ENCODE data around the gene UVSSA.
"Not testable (repeated sequence)": the region's sequence is repeated elsewhere in the genome, so short reads cannot be mapped to it uniquely, and the experiment has no call there.

Gene UVSSA

GRCh38 chr4:1364217-1364616 is 17.2 kb downstream of the UVSSA start:
- DNase-seq (ENCODE audit: low read depth, low spot score), result no peak

- no peak for DNase-seq (ENCODE audit: low read depth, low spot score)
Measured at GRCh38 chr4:1364748-1365147, 17.7 kb downstream of the UVSSA start.

- no peak for DNase-seq (ENCODE audit: low read depth, low spot score)
Measured at GRCh38 chr4:1365271-1366178, 18.5 kb downstream of the UVSSA start.

- DNase-seq (ENCODE audit: low read depth, low spot score), result no peak
Measured at GRCh38 chr4:1366371-1367229, 19.6 kb downstream of the UVSSA start.

DNA sequence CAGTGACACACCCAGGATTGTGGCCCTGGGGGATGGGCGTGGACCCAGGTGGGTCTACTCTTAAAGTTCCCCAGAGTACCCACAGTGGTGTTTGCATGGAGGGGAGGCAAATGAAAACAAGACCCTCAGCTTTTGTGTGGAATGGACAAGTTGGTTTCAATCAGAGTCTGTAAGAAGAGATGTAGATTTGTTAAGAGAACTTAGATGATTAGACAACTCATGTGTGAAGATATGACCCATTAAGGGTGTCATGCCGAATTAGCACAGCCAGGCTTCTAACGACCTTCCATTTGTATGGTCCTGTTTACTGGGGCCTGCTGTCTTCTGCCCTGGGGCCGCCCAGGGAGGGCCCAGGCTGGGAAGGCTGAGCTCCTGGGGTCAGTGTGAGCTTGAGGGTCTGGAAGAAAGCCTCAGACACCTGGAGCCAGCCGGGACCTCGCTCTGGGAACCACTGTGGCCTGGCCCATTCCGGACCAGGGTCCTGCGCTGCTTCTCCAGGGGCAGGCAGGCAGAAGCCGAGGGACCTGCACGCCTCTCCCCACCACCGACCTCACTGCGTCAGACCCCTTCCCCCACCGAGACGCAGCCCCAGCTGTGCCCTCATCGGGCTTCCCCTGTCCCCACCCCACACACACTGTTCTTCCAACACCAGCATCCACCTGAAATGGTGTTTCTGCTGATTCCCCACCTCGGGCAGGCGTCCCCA is 20.4 kb downstream of the UVSSA start:
- no peak for DNase-seq (ENCODE audit: low read depth, low spot score)

DNA sequence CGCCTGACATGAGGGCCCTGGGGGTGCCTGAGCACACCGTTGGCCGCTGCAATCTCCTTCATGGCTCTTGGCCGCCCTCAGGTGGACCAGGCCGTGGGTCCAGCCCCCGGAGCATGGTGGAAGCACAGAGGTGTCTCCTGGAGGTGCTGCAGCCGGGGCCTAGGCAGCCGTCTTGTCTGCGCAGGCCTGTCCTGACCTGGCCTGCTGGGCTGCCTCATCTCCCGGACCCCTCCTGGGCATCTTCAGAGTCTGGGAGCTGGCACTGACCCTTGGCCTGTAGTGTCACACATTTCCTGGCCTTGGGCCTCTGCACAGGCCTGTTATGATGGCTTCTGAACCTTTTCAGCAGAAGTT is 20.9 kb downstream of the UVSSA start:
- no peak for DNase-seq (ENCODE audit: low read depth, low spot score)

DNA sequence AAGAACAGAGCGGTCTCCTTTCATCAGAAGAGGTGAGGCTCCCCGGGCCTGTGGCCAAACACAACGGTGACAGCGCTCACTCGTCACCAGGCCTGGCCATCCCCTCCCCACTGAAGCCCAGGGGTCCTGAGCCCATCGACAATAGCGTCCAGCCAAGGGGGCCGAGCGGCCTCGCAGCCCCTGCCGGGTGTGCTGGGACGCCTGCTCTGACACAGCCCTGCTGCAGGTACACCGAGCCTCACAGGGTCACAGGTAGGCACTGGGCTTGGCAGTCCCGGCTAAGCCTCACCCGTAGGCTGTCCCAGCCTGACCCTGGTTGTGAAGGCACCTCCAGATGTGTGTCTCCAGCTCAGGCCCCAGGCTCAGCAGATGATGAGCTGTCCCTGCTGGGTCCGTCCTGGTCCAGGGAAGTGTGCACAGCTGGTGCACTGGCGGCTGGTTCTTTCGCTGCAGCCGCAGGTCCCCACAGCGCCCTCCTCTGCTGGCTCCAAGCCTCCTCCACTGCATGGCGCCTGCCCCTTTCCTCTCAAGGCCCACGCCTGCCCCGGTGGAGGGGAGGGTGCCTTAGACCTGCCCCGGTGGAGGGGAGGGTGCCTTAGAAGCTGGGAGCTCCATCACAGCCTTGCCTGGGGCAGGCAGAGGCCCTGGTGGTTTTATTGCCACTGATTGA is 21.5 kb downstream of the UVSSA start:
- no peak for DNase-seq (ENCODE audit: low read depth, low spot score)

DNA sequence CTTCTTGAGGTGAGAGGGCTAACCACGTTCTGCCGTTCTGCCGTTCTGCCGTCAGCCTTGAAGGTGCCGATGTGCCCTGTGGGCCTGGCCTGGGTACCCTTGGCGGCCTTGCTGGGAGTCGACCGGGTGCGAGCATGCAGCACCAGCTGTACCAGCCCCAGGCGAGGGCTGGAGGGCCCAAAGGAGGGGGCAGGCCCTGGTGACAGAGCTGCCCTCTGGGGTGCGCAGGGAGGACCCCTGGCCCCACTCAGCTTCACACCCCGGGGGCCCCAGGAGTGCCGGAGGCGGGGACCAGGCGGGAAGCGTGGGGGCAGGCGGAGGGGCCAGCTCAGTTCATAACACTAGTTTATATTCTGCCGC is 22.1 kb downstream of the UVSSA start:
- DNase-seq (ENCODE audit: low read depth, low spot score), result no peak

DNA sequence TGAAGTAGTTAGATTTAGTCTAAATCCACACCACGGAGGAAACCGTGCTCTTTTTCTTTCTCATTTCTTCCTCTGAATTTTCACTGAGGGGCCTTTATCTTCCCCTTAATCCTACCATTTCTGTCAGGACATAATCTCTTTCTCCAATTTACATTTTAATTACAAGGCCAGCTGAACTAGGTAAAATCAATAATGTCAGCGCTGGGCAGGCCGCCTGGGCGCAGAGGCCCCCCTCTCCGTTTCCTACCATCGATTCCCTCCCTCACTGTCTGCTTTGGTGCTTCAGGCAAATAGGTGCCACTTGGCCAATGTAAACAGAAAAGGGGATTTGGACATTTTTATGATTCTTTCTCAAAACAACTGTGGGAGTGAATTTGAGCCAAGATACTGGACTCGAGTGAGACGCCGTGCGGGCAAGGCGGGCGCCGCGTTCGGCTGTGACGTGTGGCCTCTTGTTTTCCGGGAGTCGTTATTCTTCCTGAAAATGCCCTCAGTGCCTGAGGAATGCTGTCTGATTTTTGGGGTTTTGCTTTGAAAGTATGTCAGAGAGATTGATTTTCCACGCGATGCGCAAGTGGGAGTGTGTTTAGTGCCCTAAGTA is 22.6 kb downstream of the UVSSA start:
- DNase-seq (ENCODE audit: low read depth, low spot score), result no peak

GRCh38 chr4:1370321-1371124 is 23.5 kb downstream of the UVSSA start:
- no peak for DNase-seq (ENCODE audit: low read depth, low spot score)

GRCh38 chr4:1371176-1372165 is 24.5 kb downstream of the UVSSA start:
- no peak for DNase-seq (ENCODE audit: low read depth, low spot score)

GRCh38 chr4:1372576-1372975 is 25.6 kb downstream of the UVSSA start:
- not testable (repeated sequence) for DNase-seq (ENCODE audit: low read depth, low spot score)

GRCh38 chr4:1373892-1374705 is 27.1 kb downstream of the UVSSA start:
- no peak for DNase-seq (ENCODE audit: low read depth, low spot score)

- DNase-seq (ENCODE audit: low read depth, low spot score), result no peak
Measured at GRCh38 chr4:1374706-1375045, 27.7 kb downstream of the UVSSA start.

GRCh38 chr4:1375051-1375721 is 28.2 kb downstream of the UVSSA start:
- no peak for DNase-seq (ENCODE audit: low read depth, low spot score)

- DNase-seq (ENCODE audit: low read depth, low spot score), result no peak
Measured at GRCh38 chr4:1375761-1376322, 28.8 kb downstream of the UVSSA start.

DNA sequence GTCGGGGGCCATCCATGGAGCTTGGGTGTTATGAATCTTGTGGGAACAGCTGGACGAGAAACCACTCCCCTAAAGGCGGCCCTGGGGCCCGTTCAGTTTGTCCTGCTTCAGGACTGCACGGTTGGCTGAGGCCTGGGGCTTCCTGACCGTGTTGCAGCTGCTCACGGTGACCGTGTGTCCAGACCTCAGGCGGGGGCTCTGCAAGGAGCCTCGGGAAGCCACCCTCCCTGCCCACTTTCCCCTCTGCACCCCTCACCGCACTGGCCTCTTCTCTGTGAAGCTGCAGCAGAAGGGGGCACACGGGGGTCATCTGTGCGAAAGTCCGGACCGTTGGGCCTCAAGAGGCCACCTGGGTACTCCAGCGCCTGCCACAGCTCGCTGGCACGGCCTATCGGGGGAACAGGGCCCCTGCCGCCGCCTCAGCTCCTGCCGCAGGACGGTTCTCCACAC is 29.4 kb downstream of the UVSSA start:
- DNase-seq (ENCODE audit: low read depth, low spot score), result no peak

Measured in activated CD4-positive, CD25-positive, alpha-beta regulatory T cell treated with anti-CD3 and anti-CD28 coated beads, Interleukin-2, amount 50 U/mL, for 16 hours (primary cell).